Measurements from ENCODE around the gene PPP1R9A. TPM values are rescaled to one million over a fixed set of nuclear protein-coding genes. Genes with fewer than 3 reads are reported as not detected.
"Not testable (repeated sequence)": the region's sequence is repeated elsewhere in the genome, so short reads cannot be mapped to it uniquely, and the experiment has no call there.

Gene PPP1R9A
- total and polyA plus RNA-seq, 8 donors: 18.7 to 28.6 (median 24.3) TPM

- no peaks in the 10 kb centered on the region for H3K36me3 ChIP-seq
- no peaks in the 10 kb centered on the region for H3K27me3 ChIP-seq
- H3K4me3 ChIP-seq: no peak overlapping the region
- DNase-seq (no peak), ATAC-seq (no peak)
- TF ChIP-seq CTCF (IDR thresholded peaks at IDR 0.05): no peak
- intact Hi-C loops (cut with DNase I): no loop called here
- no peaks in the 10 kb centered on the region for H3K4me1 ChIP-seq
- H3K9me3 ChIP-seq: no peaks in the 10 kb centered on the region
- H3K27ac ChIP-seq: peak overlapping the region; percentile 42 to 67
These were observed 93.9 kb downstream of the PPP1R9A start for GRCh38 chr7:95001258-95001657.

GRCh38 chr7:95001815-95002561 is 94.6 kb downstream of the PPP1R9A start:
- ATAC-seq: peak; percentile 84
- Histone ChIP-seq H3K27me3 (no peaks in the 10 kb centered on the region), H3K36me3 (no peaks in the 10 kb centered on the region), H3K27ac (peak overlapping the region; percentile 42 to 67), H3K4me1 (no peaks in the 10 kb centered on the region), H3K9me3 (no peaks in the 10 kb centered on the region), H3K4me3 (no peak overlapping the region)
- peak in 1 of 4 donors; percentile 43 for DNase-seq
- intact Hi-C loops (cut with DNase I): no loop called here
- no peak for TF ChIP-seq CTCF (IDR thresholded peaks at IDR 0.05)

- intact Hi-C loops (cut with DNase I): no loop called here
- peak; percentile 39 for ATAC-seq
These were observed 95.4 kb downstream of the PPP1R9A start for GRCh38 chr7:95002775-95003174.

GRCh38 chr7:95004618-95005247 is 97.3 kb downstream of the PPP1R9A start:
- no peak for DNase-seq
- Histone ChIP-seq H3K4me1 (no peaks in the 10 kb centered on the region), H3K27ac (no peak overlapping the region), H3K27me3 (no peaks in the 10 kb centered on the region), H3K36me3 (no peaks in the 10 kb centered on the region), H3K9me3 (no peaks in the 10 kb centered on the region), H3K4me3 (no peak overlapping the region)
- peak; percentile 6 for ATAC-seq
- no peak for TF ChIP-seq CTCF (IDR thresholded peaks at IDR 0.05)
- intact Hi-C loops (cut with DNase I): no loop called here

More at GRCh38 chr7:95002775-95003174, 95.4 kb downstream of the PPP1R9A start:
- no peak for DNase-seq
- Histone ChIP-seq H3K36me3 (no peaks in the 10 kb centered on the region), H3K4me1 (no peaks in the 10 kb centered on the region), H3K4me3 (no peak overlapping the region), H3K27ac (peak overlapping the region; percentile 42 to 67), H3K27me3 (no peaks in the 10 kb centered on the region), H3K9me3 (no peaks in the 10 kb centered on the region)
- no peak for TF ChIP-seq CTCF (IDR thresholded peaks at IDR 0.05)

- H3K27me3 ChIP-seq: no peaks in the 10 kb centered on the region
- DNase-seq (no peak), ATAC-seq (no peak)
- H3K4me3 ChIP-seq: no peak overlapping the region
- no peaks in the 10 kb centered on the region for H3K4me1 ChIP-seq
- no peak for TF ChIP-seq CTCF (IDR thresholded peaks at IDR 0.05)
- no peaks in the 10 kb centered on the region for H3K9me3 ChIP-seq
- intact Hi-C loops (cut with DNase I): no loop called here
- no peaks in the 10 kb centered on the region for H3K36me3 ChIP-seq
- no peak overlapping the region for H3K27ac ChIP-seq
These were observed 98.6 kb downstream of the PPP1R9A start for GRCh38 chr7:95006010-95006409.

GRCh38 chr7:95008773-95009172 is 101.4 kb downstream of the PPP1R9A start:
- H3K4me3 ChIP-seq; H3K27me3 ChIP-seq; H3K4me1 ChIP-seq; H3K36me3 ChIP-seq; DNase-seq; H3K9me3 ChIP-seq; intact Hi-C loops (cut with DNase I); ATAC-seq; H3K27ac ChIP-seq: not testable (repeated sequence)
